ENCODE measurements around the gene MCF2. TPM values are rescaled to one million over a fixed set of nuclear protein-coding genes. Genes with fewer than 3 reads are reported as not detected.

Gene MCF2
- total and polyA plus RNA-seq, 2 of the 8 experiments (the other 6 are each of a cell fraction or from before 2014, with no cell fraction given), result 0.30 to 0.71 TPM

DNA sequence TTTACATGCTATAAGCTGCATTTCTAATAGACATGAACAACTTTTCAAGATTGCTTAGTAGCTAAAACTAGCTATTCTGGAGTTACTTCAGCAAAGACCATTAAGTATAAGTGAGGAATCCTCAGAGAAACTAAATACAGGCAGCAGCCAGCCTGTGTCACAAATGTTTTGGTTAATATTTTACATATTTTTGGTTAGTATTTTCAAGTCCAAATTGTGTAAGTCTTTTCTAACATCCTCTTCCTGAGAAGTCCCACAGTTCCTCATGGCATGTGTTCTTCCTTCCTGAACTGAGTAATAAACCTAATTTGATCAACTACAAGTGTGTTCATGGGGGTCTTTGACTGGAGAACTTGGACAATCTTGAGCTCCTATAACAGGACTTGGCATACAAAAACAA is 42.4 kb upstream of the MCF2 start:
- Histone ChIP-seq H3K9ac (replicated peaks in 1 of 4; ENCODE audit: extremely low read depth in 1 of 4, low read depth in 3 of 4, low read length in 3 of 4) (no peak overlapping the region), H3K79me2 (ENCODE audit: control insufficient read depth in 1 of 2, insufficient read depth in 2 of 2, low read length in 2 of 2) (no peaks in the 10 kb centered on the region), H2AFZ (ENCODE audit: low read length) (no peak overlapping the region), H2AK5ac (ENCODE audit: low read depth, low read length) (no peak overlapping the region), H3K56ac (replicated peaks; ENCODE audit: insufficient read length, low read depth, low read length) (no peak overlapping the region), H3K23ac (ENCODE audit: insufficient read length) (no peak overlapping the region), H3K27ac (ENCODE audit: low read depth, low read length) (no peak overlapping the region), H3K4me1 (replicated peaks in 1 of 4; ENCODE audit: control insufficient read depth in 3 of 4, insufficient read depth in 4 of 4, low read length in 3 of 4) (no peaks in the 10 kb centered on the region), H2BK20ac (ENCODE audit: low read length) (no peak overlapping the region), H3K4me2 (ENCODE audit: insufficient read depth in 1 of 2, low read depth in 2 of 2, low read length in 2 of 2) (no peak overlapping the region), H3K79me1 (ENCODE audit: low read depth, low read length) (no peaks in the 10 kb centered on the region), H2BK12ac (ENCODE audit: low read depth, low read length) (no peak overlapping the region), H4K8ac (ENCODE audit: extremely low read depth, insufficient read depth, low read length) (no peak overlapping the region), H3K18ac (ENCODE audit: extremely low read depth, low read length) (no peak overlapping the region), H2BK15ac (ENCODE audit: low read length) (no peak overlapping the region), H3K4me3 (ENCODE audit: extremely low read depth in 1 of 4, insufficient read depth in 2 of 4, low read depth in 3 of 4, low read length in 4 of 4) (no peak overlapping the region), H3K27me3 (replicated peaks in 1 of 4; ENCODE audit: control insufficient read depth in 3 of 4, extremely low read depth in 1 of 4, insufficient read depth in 3 of 4, low read length in 3 of 4) (no peaks in the 10 kb centered on the region), H4K5ac (ENCODE audit: insufficient read length, low read depth, low read length) (no peak overlapping the region), H3K4ac (replicated peaks; ENCODE audit: insufficient read length, low read depth, low read length) (no peak overlapping the region), H3K14ac (ENCODE audit: insufficient read length) (no peak overlapping the region), H2BK5ac (ENCODE audit: low read depth, low read length) (no peak overlapping the region), H4K91ac (replicated peaks; ENCODE audit: insufficient read length, low read length) (no peak overlapping the region), H4K20me1 (replicated peaks in 1 of 2; ENCODE audit: control insufficient read depth in 1 of 2, insufficient read depth in 2 of 2, low read length in 2 of 2) (no peaks in the 10 kb centered on the region), H3K36me3 (ENCODE audit: control insufficient read depth in 2 of 4, insufficient read depth in 4 of 4, low read length in 3 of 4) (peaks cover 0 to 5% (median 0%) of the 10 kb centered on the region in 4 experiments; a peak in 1 of 8 replicates), H2BK120ac (replicated peaks; ENCODE audit: low read depth, low read length) (no peak overlapping the region), H3K9me3 (ENCODE audit: insufficient read depth in 2 of 2, low read depth in 1 of 2, low read length in 1 of 2) (no peaks in the 10 kb centered on the region), H3K23me2 (ENCODE audit: low read depth, low read length) (no peaks in the 10 kb centered on the region)
- ChIA-PET POLR2A (ENCODE audit: partially characterized antibody) (no interaction called here), CTCF (ENCODE audit: partially characterized antibody) (interaction anchor here (0.9 to 2.1 kb wide), 2 partner anchors 10 to 12 kb away, joined by 5 to 6 read pairs; no protein-coding TSS in a partner anchor)
- no peak for DNase-seq (ENCODE audit: low read depth in 1 of 2, low spot score in 2 of 2)
- FAIRE-seq, result no peak
- TF ChIP-seq SIX5 (IDR thresholded peaks at IDR 0.05; ENCODE audit: low read depth, low read length), result no peak
